OCI-LY3 (cell line): ENCODE data around the gene PPCDC.

Experiments used
- CTCF ChIP-seq: fragments of 200-600, 300-600 bp; sonication (generic); IDR thresholded peaks from 2 replicates; pipeline ENCODE4 v1.5.1; 2014; ENCODE audit warnings: antibody characterized with exemption, low read length, low read depth
- EZH2phosphoT487 ChIP-seq: fragments of 200-600 bp; shearing (Covaris generic); IDR thresholded peaks from 2 replicates; pipeline ENCODE4 v1.6.1; 2018; ENCODE audit warnings: antibody characterized with exemption, mixed run types, low read depth

GRCh38 chr15:75070674-75071073, 47.3 kb downstream of the PPCDC start:
- no peak for TF ChIP-seq CTCF
- no peak for TF ChIP-seq EZH2phosphoT487
